Tibial nerve (tissue), 4 donors: Measurements from ENCODE around the gene USP48. TPM values are rescaled to one million over a fixed set of nuclear protein-coding genes. Genes with fewer than 3 reads are reported as not detected.
"Not testable (repeated sequence)": the region's sequence is repeated elsewhere in the genome, so short reads cannot be mapped to it uniquely, and the experiment has no call there.

Experiments used
- DNase-seq, 2 donors: peaks; one replicate each; pipeline ENCODE4 v3.0.0-alpha.2; 2019; ENCODE audit warnings: low spot score in 2 of 2
- H3K27ac ChIP-seq, 4 donors: fragments of 200-600 bp; sonication (generic) in 3 of 4; one replicate each; pipeline ENCODE4 v1.5.1; 2017 to 2019; ENCODE audit warnings: mild to moderate bottlenecking in 1 of 4
- H3K27me3 ChIP-seq, 2 donors: fragments of 200-600 bp; sonication (generic) in 1 of 2; one replicate each; pipeline versions ENCODE4 v1.5.1 to v1.6.0; 2017 to 2019
- H3K36me3 ChIP-seq, 3 donors: fragments of 200-600 bp; sonication (generic); one replicate each; pipeline ENCODE4 v1.5.1; 2018 to 2019
- H3K4me1 ChIP-seq, 4 donors: fragments of 200-600 bp; sonication (generic) in 3 of 4; one replicate each; pipeline ENCODE4 v1.5.1; 2017 to 2019
- H3K4me3 ChIP-seq, 4 donors: fragments of 200-600 bp; sonication (generic) in 3 of 4; one replicate each; pipeline ENCODE4 v1.5.1; 2017 to 2019; ENCODE audit warnings: mild to moderate bottlenecking in 1 of 4, moderate library complexity in 1 of 4
- H3K9me3 ChIP-seq, 4 donors: fragments of 200-600 bp; sonication (generic) in 3 of 4; one replicate each; pipeline ENCODE4 v1.5.1; 2017 to 2019
- CTCF ChIP-seq, 5 experiments: fragments of 200-600 bp in 3 of 5; fragments of 450-650 bp in 2 of 5; sonication (generic) in 3 of 5; IDR thresholded peaks; one replicate each; pipeline ENCODE4 v1.5.1; 2016 to 2019; ENCODE audit warnings: antibody characterized with exemption in 5 of 5, mild to moderate bottlenecking in 3 of 5, moderate library complexity in 2 of 5
- EP300 ChIP-seq, 2 donors: sonication (generic); formaldehyde crosslinking; IDR thresholded peaks; one replicate each; pipeline ENCODE4 v1.6.1; 2017; ENCODE audit warnings: antibody characterized with exemption in 2 of 2, mild to moderate bottlenecking in 1 of 2
- POLR2A ChIP-seq, 2 donors: fragments of 450-650 bp; IDR thresholded peaks; one replicate each; pipeline ENCODE4 v1.6.1; 2017; ENCODE audit warnings: antibody characterized with exemption in 2 of 2, mild to moderate bottlenecking in 2 of 2, moderate library complexity in 2 of 2
- WGBS, 2 donors: methylation state at CpG; one replicate each; pipeline ENCODE4 v1.1.5; 2018; 5-methylcytosine and 5-hydroxymethylcytosine counted together
- total RNA-seq, 4 donors: library from RNA; depleted of rRNA; stranded (reverse); fragments of >200 nt; gene quantifications; one replicate each; pipeline ENCODE4 v1.1.0, GENCODE V29; 2016

The USP48 gene
- total RNA-seq, 4 donors from 2014 or later = 51.1 to 65.9 (median 58.7) TPM

GRCh38 chr1:21793104-21793503 is 10.2 kb upstream of the USP48 start:
- Histone ChIP-seq H3K4me1 (no peaks in the 10 kb centered on the region), H3K27ac (no peak overlapping the region), H3K27me3 (no peaks in the 10 kb centered on the region), H3K4me3 (no peak overlapping the region), H3K9me3 (peaks cover 0 to 12% (median 0%) of the 10 kb centered on the region in 4 donors), H3K36me3 (no peaks in the 10 kb centered on the region)
- DNase-seq = no peak
- 86% methylated on average over 2 of the region's 2 CpGs for WGBS, 2 donors
- TF ChIP-seq CTCF (IDR thresholded peaks at IDR 0.05) (no peak), EP300 (IDR thresholded peaks at IDR 0.05) (no peak), POLR2A (IDR thresholded peaks at IDR 0.05) (no peak)

- Histone ChIP-seq H3K4me3 (no peak overlapping the region), H3K27ac (no peak overlapping the region), H3K4me1 (peaks cover under 1 to 9% (median 3%) of the 10 kb centered on the region in 4 donors), H3K36me3 (no peaks in the 10 kb centered on the region), H3K27me3 (no peaks in the 10 kb centered on the region), H3K9me3 (no peaks in the 10 kb centered on the region)
- TF ChIP-seq POLR2A (IDR thresholded peaks at IDR 0.05) = no peak
- no peak for TF ChIP-seq EP300 (IDR thresholded peaks at IDR 0.05)
- TF ChIP-seq CTCF (IDR thresholded peaks at IDR 0.05) = no peak
- DNase-seq = no peak
- 71 to 85% methylated on average over 2 of the region's 2 CpGs for WGBS, 2 donors
Observed at GRCh38 chr1:21786640-21787039, 3.7 kb upstream of the USP48 start.

GRCh38 chr1:21785764-21786163 is 2.8 kb upstream of the USP48 start:
- not testable (repeated sequence) for H3K27ac ChIP-seq, H3K27me3 ChIP-seq, H3K9me3 ChIP-seq, H3K36me3 ChIP-seq, H3K4me3 ChIP-seq, DNase-seq
- H3K4me1 ChIP-seq = peaks cover 5 to 18% (median 10%) of the 10 kb centered on the region in 4 donors
- WGBS, 2 donors = 86 to 88% methylated on average over 9 of the region's 9 CpGs

GRCh38 chr1:21783679-21784603 is 992 bp upstream of the USP48 start:
- 51 to 53% methylated on average over 32 of the region's 32 CpGs for WGBS, 2 donors
- H3K4me3 ChIP-seq = peak overlapping the region; percentile 91 to 99 (median 95)
- H3K4me1 ChIP-seq = peaks cover 5 to 35% (median 14%) of the 10 kb centered on the region in 4 donors
- H3K9me3 ChIP-seq = no peaks in the 10 kb centered on the region
- no peak for DNase-seq
- no peaks in the 10 kb centered on the region for H3K27me3 ChIP-seq
- TF ChIP-seq EP300 (IDR thresholded peaks at IDR 0.05) = peak in 1 of 2 donors; percentile 40
- TF ChIP-seq CTCF (IDR thresholded peaks at IDR 0.05) = no peak
- peak overlapping the region; percentile 99 to 100 (median 100) for H3K27ac ChIP-seq
- H3K36me3 ChIP-seq = no peaks in the 10 kb centered on the region

- no peak for TF ChIP-seq POLR2A (IDR thresholded peaks at IDR 0.05)
- peak in 2 of 5 experiments; percentile 18 to 20 for TF ChIP-seq CTCF (IDR thresholded peaks at IDR 0.05)
- no peak for TF ChIP-seq EP300 (IDR thresholded peaks at IDR 0.05)
- DNase-seq = peak in 1 of 2 donors; percentile 41
- peak overlapping the region; percentile 91 to 99 (median 95) for H3K4me3 ChIP-seq
- no peaks in the 10 kb centered on the region for H3K9me3 ChIP-seq
- WGBS, 2 donors = 0 to 1% methylated on average over 11 to 37 of the region's 37 CpGs
- H3K27me3 ChIP-seq = no peaks in the 10 kb centered on the region
- peak overlapping the region; percentile 99 to 100 (median 100) for H3K27ac ChIP-seq
- H3K4me1 ChIP-seq = peaks cover 5 to 35% (median 14%) of the 10 kb centered on the region in 4 donors
- no peaks in the 10 kb centered on the region for H3K36me3 ChIP-seq
Observed at GRCh38 chr1:21782349-21782867, 541 bp downstream of the USP48 start.
